Stomach (tissue), 4 donors: ENCODE data around the gene SH3RF3.

ENCODE experiments used
- POLR2A ChIP-seq, 4 donors: fragments of 450-650 bp; IDR thresholded peaks; one replicate each; pipeline ENCODE4 v1.6.1; 2016; ENCODE audit warnings: antibody characterized with exemption in 4 of 4, control low read depth in 2 of 4, mild to moderate bottlenecking in 1 of 4, moderate library complexity in 1 of 4
- TF ChIP-seq, protein P1 (sequence below), 7 experiments: fragments of 450-650 bp in 4 of 7; fragments of 200-600 bp in 3 of 7; sonication (generic) in 3 of 7; IDR thresholded peaks; one replicate each; pipeline ENCODE4 v1.5.1; 2016 to 2019; ENCODE audit warnings: antibody characterized with exemption in 7 of 7, control low read depth in 2 of 7, mild to moderate bottlenecking in 1 of 7

GRCh38 chr2:109091526-109091925 is 37.5 kb upstream of the SH3RF3 start:
- TF ChIP-seq, protein P1, sequence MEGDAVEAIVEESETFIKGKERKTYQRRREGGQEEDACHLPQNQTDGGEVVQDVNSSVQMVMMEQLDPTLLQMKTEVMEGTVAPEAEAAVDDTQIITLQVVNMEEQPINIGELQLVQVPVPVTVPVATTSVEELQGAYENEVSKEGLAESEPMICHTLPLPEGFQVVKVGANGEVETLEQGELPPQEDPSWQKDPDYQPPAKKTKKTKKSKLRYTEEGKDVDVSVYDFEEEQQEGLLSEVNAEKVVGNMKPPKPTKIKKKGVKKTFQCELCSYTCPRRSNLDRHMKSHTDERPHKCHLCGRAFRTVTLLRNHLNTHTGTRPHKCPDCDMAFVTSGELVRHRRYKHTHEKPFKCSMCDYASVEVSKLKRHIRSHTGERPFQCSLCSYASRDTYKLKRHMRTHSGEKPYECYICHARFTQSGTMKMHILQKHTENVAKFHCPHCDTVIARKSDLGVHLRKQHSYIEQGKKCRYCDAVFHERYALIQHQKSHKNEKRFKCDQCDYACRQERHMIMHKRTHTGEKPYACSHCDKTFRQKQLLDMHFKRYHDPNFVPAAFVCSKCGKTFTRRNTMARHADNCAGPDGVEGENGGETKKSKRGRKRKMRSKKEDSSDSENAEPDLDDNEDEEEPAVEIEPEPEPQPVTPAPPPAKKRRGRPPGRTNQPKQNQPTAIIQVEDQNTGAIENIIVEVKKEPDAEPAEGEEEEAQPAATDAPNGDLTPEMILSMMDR (IDR thresholded peaks at IDR 0.05): no peak
- no peak for TF ChIP-seq POLR2A (IDR thresholded peaks at IDR 0.05)
